Neuronal stem cell (in vitro differentiated cells): ENCODE results near the gene NAV2.
A peak's percentile ranks its signal among the peaks of the same experiment; 100 is the strongest.

Experiments
- DNase-seq: peaks from one replicate; pipeline ENCODE4 v3.0.0-alpha.2; 2013; ENCODE audit warnings: low spot score
- H2AFZ ChIP-seq: one replicate; pipeline ENCODE4 v1.6.1; 2013; ENCODE audit warnings: mild to moderate bottlenecking, low read length, inconsistent platforms
- H2AK5ac ChIP-seq: 2 replicates; pipeline ENCODE4 v1.6.1; 2013; ENCODE audit warnings: low read depth, mild to moderate bottlenecking, inconsistent platforms, low read length, moderate library complexity, mixed read lengths
- H2BK120ac ChIP-seq: 2 replicates; pipeline ENCODE4 v1.6.1; 2013; ENCODE audit warnings: low read depth, mild to moderate bottlenecking, inconsistent platforms, low read length, moderate library complexity, mixed read lengths
- H2BK12ac ChIP-seq: one replicate; pipeline ENCODE4 v1.6.1; 2013; ENCODE audit warnings: low read length, inconsistent platforms
- H2BK15ac ChIP-seq: 2 replicates; pipeline ENCODE4 v1.6.1; 2013; ENCODE audit warnings: mild to moderate bottlenecking, low read length, inconsistent platforms, mixed read lengths
- H2BK5ac ChIP-seq: one replicate; pipeline ENCODE4 v1.6.1; 2013; ENCODE audit warnings: inconsistent platforms, mild to moderate bottlenecking, low read length, moderate library complexity
- H3K14ac ChIP-seq: one replicate; pipeline ENCODE4 v1.6.1; 2013; ENCODE audit warnings: low read length, inconsistent platforms
- H3K18ac ChIP-seq: 2 replicates; pipeline ENCODE4 v1.6.1; 2013; ENCODE audit warnings: low read length, inconsistent platforms
- H3K23ac ChIP-seq: 2 replicates; pipeline ENCODE4 v1.6.1; 2013; ENCODE audit warnings: low read depth, mild to moderate bottlenecking, mixed read lengths, low read length, inconsistent platforms; ENCODE audit not compliant: poor library complexity
- H3K27ac ChIP-seq: replicated peaks from 3 replicates; pipeline ENCODE4 v1.5.1; 2013; ENCODE audit warnings: low read length, inconsistent platforms
- H3K27me3 ChIP-seq, 3 experiments: 2 replicates each; pipeline ENCODE4 v1.6.1; 2013; ENCODE audit warnings: low read length in 3 of 3, mild to moderate bottlenecking in 2 of 3, inconsistent platforms in 1 of 3, low read depth in 1 of 3, mixed read lengths in 1 of 3, moderate library complexity in 1 of 3; ENCODE audit not compliant: control insufficient read depth in 3 of 3, insufficient read depth in 3 of 3
- H3K36me3 ChIP-seq, 2 donors: replicated peaks in 1 of 2; 2 replicates each; pipeline ENCODE4 v1.6.1; 2013; ENCODE audit warnings: low read length in 2 of 2; ENCODE audit not compliant: control insufficient read depth in 2 of 2, insufficient read depth in 2 of 2
- H3K4ac ChIP-seq: 2 replicates; pipeline ENCODE4 v1.6.1; 2013; ENCODE audit warnings: inconsistent platforms, mild to moderate bottlenecking, low read length, moderate library complexity
- H3K4me1 ChIP-seq, 2 donors: 1 replicate in 1 of 2; 2 replicates in 1 of 2; pipeline ENCODE4 v1.6.1; 2013; ENCODE audit warnings: low read length in 2 of 2, low read depth in 1 of 2; ENCODE audit not compliant: control insufficient read depth in 2 of 2, insufficient read depth in 1 of 2
- H3K4me2 ChIP-seq: one replicate; pipeline ENCODE4 v1.6.1; 2013; ENCODE audit warnings: mild to moderate bottlenecking, low read length, inconsistent platforms; ENCODE audit not compliant: insufficient read depth, poor library complexity, severe bottlenecking
- H3K4me3 ChIP-seq, 2 donors: 2 replicates each; pipeline ENCODE4 v1.5.1; 2013; ENCODE audit warnings: low read length in 2 of 2, mild to moderate bottlenecking in 2 of 2, inconsistent platforms in 1 of 2, moderate library complexity in 1 of 2
- H3K79me1 ChIP-seq: one replicate; pipeline ENCODE4 v1.6.1; 2013; ENCODE audit warnings: low read depth, mild to moderate bottlenecking, inconsistent platforms, low read length, moderate library complexity
- H3K9ac ChIP-seq: one replicate; pipeline ENCODE4 v1.6.1; 2013; ENCODE audit warnings: mild to moderate bottlenecking, low read depth, low read length, inconsistent platforms; ENCODE audit not compliant: poor library complexity
- H3K9me3 ChIP-seq, 2 donors: replicated peaks in 1 of 2; 2 replicates each; pipeline versions ENCODE3 to v1.6.1; 2013; ENCODE audit warnings: low read length in 2 of 2, mild to moderate bottlenecking in 2 of 2, inconsistent platforms in 1 of 2, low read depth in 1 of 2, mixed read lengths in 1 of 2, moderate library complexity in 1 of 2; ENCODE audit not compliant: control insufficient read depth in 2 of 2, insufficient read depth in 1 of 2
- H4K8ac ChIP-seq: one replicate; pipeline ENCODE4 v1.6.1; 2013; ENCODE audit warnings: low read depth, mild to moderate bottlenecking, inconsistent platforms, low read length, moderate library complexity
- H4K91ac ChIP-seq: one replicate; pipeline ENCODE4 v1.6.1; 2013; ENCODE audit warnings: low read length, low read depth, mild to moderate bottlenecking, inconsistent platforms; ENCODE audit not compliant: poor library complexity
- WGBS, 2 donors: extraction: QIAGEN DNeasy Blood & Tissue Kit; methylation state at CpG; one replicate each; pipeline ENCODE4 v1.1.7; 2013; ENCODE audit warnings: missing lambda C conversion rate in 2 of 2, mixed read lengths in 1 of 2; ENCODE audit not compliant: insufficient read length in 2 of 2, insufficient replicate concordance in 1 of 2; ENCODE audit errors: extremely low coverage in 2 of 2; 5-methylcytosine and 5-hydroxymethylcytosine counted together

The NAV2 gene

DNA sequence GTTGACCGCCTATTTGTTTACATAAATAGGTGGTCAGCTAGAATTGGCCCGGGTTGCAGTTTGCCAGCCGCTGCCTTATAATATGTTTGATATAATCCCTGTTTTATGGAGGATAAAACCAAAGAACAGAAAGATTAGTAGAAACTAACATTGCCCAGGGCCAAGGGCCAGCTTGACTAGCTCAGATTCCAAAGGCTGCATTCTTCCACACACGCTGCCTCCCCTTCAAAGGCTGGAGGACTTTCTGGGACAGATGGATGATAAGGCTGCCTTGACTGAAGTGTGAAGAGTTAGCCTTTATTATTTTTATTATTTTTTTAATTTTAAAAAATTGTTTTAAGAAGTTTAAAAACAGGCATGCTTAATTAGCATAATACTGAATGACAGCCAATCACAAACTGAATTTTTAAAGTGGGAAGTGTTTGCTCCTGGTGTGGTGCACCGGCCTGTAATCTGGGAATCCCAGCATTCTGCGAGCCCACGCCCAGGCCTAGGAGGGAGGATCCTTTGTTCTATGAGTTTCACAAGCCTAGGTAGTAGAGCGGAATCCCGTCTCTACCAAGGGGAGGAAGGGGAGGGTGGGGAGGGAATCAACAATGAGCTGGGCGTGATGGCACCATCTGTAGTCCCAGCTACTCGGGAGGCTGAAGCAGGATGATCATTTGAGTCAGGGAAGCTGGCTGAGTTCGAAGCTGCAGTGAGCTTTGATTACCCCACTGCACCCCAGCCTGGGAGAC lies 114.9 kb downstream of the NAV2 start:
- H3K4ac ChIP-seq = no peak overlapping the region
- H2BK15ac ChIP-seq = no peak overlapping the region
- no peak overlapping the region for H3K4me2 ChIP-seq
- no peak overlapping the region for H3K14ac ChIP-seq
- no peak overlapping the region for H3K27ac ChIP-seq
- no peak overlapping the region for H2BK5ac ChIP-seq
- WGBS, 2 donors = no CpG with 5 or more reads among the region's 12 CpGs
- no peak overlapping the region for H4K8ac ChIP-seq
- H4K91ac ChIP-seq = no peak overlapping the region
- H2BK120ac ChIP-seq = no peak overlapping the region
- no peak overlapping the region for H3K4me3 ChIP-seq
- no peaks in the 10 kb centered on the region for H3K27me3 ChIP-seq
- no peak overlapping the region for H2AFZ ChIP-seq
- no peaks in the 10 kb centered on the region for H3K9me3 ChIP-seq
- peaks cover 14 to 23% of the 10 kb centered on the region in 2 donors for H3K4me1 ChIP-seq
- no peak overlapping the region for H2BK12ac ChIP-seq
- H3K79me1 ChIP-seq = no peaks in the 10 kb centered on the region
- H3K18ac ChIP-seq = no peak overlapping the region
- H2AK5ac ChIP-seq = peak overlapping the region; percentile 7
- H3K36me3 ChIP-seq = no peaks in the 10 kb centered on the region
- DNase-seq = no peak
- no peak overlapping the region for H3K9ac ChIP-seq
- no peak overlapping the region for H3K23ac ChIP-seq

DNA sequence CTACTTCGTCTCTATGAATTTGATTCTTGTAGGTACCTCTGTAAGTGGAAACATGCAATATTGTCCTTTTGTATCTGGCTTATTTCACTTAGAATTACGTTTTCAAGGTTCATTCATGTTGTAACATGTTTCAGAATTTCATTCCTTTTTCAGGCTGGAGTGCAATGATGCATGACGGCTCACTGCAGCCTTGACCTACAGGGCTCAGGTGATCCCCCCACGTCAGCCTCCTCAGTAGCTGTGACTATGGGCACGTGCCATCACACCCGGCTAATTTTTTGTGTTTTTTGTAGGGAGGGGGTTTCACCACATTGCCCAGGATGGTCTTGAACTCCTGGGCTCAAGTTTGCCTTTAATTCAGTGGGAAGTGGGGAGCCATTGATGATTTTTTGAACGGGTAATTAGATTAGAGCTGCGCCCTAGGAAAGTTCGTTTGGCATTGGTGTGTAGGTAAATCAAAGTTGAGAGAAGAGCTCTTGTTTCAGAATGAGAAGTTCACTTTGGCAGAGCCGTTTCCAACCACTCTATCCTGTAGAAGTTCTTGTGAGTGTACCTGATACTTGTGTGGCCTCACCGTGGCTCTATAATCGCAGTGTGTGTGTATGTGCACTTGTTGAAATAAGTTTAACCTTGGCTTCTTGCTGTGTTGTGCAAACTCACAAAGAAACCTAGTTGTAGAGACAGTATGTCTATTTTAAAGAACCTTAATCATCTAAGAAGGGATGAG lies 115.9 kb downstream of the NAV2 start:
- Histone ChIP-seq H3K18ac (no peak overlapping the region), H2BK120ac (no peak overlapping the region), H3K4me2 (no peak overlapping the region), H3K9me3 (peaks cover under 1 to 7% of the 10 kb centered on the region in 2 donors), H3K4me1 (peaks cover 14 to 29% of the 10 kb centered on the region in 2 donors), H4K8ac (no peak overlapping the region), H3K23ac (no peak overlapping the region), H4K91ac (no peak overlapping the region), H2BK15ac (no peak overlapping the region), H2AK5ac (no peak overlapping the region), H3K79me1 (no peaks in the 10 kb centered on the region), H3K36me3 (peaks cover 0 to 7% of the 10 kb centered on the region in 2 donors), H3K27me3 (no peaks in the 10 kb centered on the region), H3K4me3 (no peak overlapping the region), H3K14ac (no peak overlapping the region), H2BK12ac (no peak overlapping the region), H3K9ac (no peak overlapping the region), H2AFZ (no peak overlapping the region), H3K27ac (no peak overlapping the region), H3K4ac (no peak overlapping the region), H2BK5ac (no peak overlapping the region)
- no peak for DNase-seq
- no CpG with 5 or more reads among the region's 12 CpGs for WGBS, 2 donors

DNA sequence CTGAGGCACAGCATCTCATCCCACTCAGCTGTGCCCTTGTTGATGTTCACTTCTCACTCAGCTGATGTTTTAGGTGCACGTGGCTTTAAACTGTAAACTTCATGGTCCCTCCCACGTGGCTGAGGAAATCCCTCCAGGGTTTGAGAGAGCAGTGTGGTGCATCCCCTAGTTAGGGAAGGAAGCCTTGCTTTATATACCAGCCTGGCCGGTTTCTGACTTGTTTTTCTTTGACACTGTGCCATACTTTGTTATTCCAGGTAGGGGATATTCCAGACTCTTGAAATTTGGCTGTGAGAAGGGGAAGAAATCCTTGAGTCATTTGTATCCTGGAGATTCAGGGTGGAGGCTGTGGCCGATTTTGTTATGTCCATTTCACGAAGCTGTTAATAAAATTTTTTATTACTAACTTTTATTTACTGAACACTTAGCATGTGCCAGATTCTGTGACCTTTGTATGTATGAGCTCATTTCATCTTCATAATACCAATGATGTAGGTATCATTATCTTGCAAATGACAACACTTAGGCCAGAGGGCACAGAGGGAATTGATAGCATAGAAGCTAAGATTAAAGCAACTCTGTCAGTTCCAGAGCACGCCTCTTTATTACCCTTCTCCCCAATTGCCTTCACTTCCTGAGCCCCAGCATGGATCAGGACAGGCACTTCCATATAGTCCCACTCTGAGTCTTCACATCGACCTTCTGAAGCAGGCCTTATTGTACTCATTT lies 116.6 kb downstream of the NAV2 start:
- no peak overlapping the region for H2AK5ac ChIP-seq
- no peak overlapping the region for H2BK120ac ChIP-seq
- H3K79me1 ChIP-seq = no peaks in the 10 kb centered on the region
- no peak overlapping the region for H3K4ac ChIP-seq
- no peak overlapping the region for H3K23ac ChIP-seq
- H2BK5ac ChIP-seq = no peak overlapping the region
- H3K9me3 ChIP-seq = peaks cover 5 to 13% of the 10 kb centered on the region in 2 donors
- H2BK15ac ChIP-seq = no peak overlapping the region
- peaks cover 14 to 29% of the 10 kb centered on the region in 2 donors for H3K4me1 ChIP-seq
- no peak overlapping the region for H3K4me2 ChIP-seq
- no peak overlapping the region for H2BK12ac ChIP-seq
- DNase-seq = no peak
- H3K36me3 ChIP-seq = peaks cover 3 to 13% of the 10 kb centered on the region in 2 donors
- no peak overlapping the region for H3K27ac ChIP-seq
- H3K4me3 ChIP-seq = no peak overlapping the region
- H3K9ac ChIP-seq = no peak overlapping the region
- no CpG with 5 or more reads among the region's 7 CpGs for WGBS, 2 donors
- no peak overlapping the region for H4K91ac ChIP-seq
- H3K14ac ChIP-seq = no peak overlapping the region
- no peak overlapping the region for H4K8ac ChIP-seq
- H3K18ac ChIP-seq = no peak overlapping the region
- no peaks in the 10 kb centered on the region for H3K27me3 ChIP-seq
- no peak overlapping the region for H2AFZ ChIP-seq
